H9 (cell line): ENCODE data around the gene ADAMTS17. TPM values are rescaled to one million over a fixed set of nuclear protein-coding genes. Genes with fewer than 3 reads are reported as not detected.

Source experiments
- DNase-seq: peaks from one replicate; pipeline ENCODE4 v3.0.0-alpha.2; 2017
- H2AFZ ChIP-seq: one replicate; pipeline ENCODE4 v1.6.1; 2013; ENCODE audit warnings: mild to moderate bottlenecking, low read length, control low read depth, moderate library complexity
- H2AK5ac ChIP-seq: 2 replicates; pipeline ENCODE4 v1.6.1; 2013; ENCODE audit warnings: low read length, control low read depth, mixed read lengths; ENCODE audit not compliant: insufficient read length
- H2BK120ac ChIP-seq: one replicate; pipeline ENCODE4 v1.6.1; 2013; ENCODE audit warnings: low read depth, mild to moderate bottlenecking, low read length, control low read depth, inconsistent platforms; ENCODE audit not compliant: poor library complexity, severe bottlenecking
- H2BK12ac ChIP-seq: 2 replicates; pipeline ENCODE4 v1.6.1; 2013; ENCODE audit warnings: low read length, control low read depth, mixed read lengths, low read depth; ENCODE audit not compliant: insufficient read length
- H2BK15ac ChIP-seq: 2 replicates; pipeline ENCODE4 v1.6.1; 2013; ENCODE audit warnings: low read depth, low read length, control low read depth
- H2BK20ac ChIP-seq: one replicate; pipeline ENCODE4 v1.6.1; 2013; ENCODE audit warnings: low read depth, mild to moderate bottlenecking, low read length, control low read depth, inconsistent platforms; ENCODE audit not compliant: poor library complexity, severe bottlenecking
- H2BK5ac ChIP-seq: 2 replicates; pipeline ENCODE4 v1.6.1; 2013; ENCODE audit warnings: low read length, control low read depth, mixed read lengths; ENCODE audit not compliant: insufficient read length
- H3K14ac ChIP-seq: 2 replicates; pipeline ENCODE4 v1.6.1; 2013; ENCODE audit warnings: low read length, control low read depth; ENCODE audit not compliant: insufficient read depth
- H3K18ac ChIP-seq: 2 replicates; pipeline ENCODE4 v1.6.1; 2013; ENCODE audit warnings: low read depth, mild to moderate bottlenecking, mixed read lengths, low read length, control low read depth; ENCODE audit not compliant: insufficient read length
- H3K23ac ChIP-seq: 2 replicates; pipeline ENCODE4 v1.6.1; 2013; ENCODE audit warnings: low read length, control low read depth, mixed read lengths, low read depth; ENCODE audit not compliant: insufficient read length
- H3K23me2 ChIP-seq: 2 replicates; pipeline ENCODE4 v1.6.1; 2013; ENCODE audit warnings: low read depth, mild to moderate bottlenecking, mixed read lengths, low read length, control low read depth; ENCODE audit not compliant: insufficient read length, poor library complexity, severe bottlenecking
- H3K27ac ChIP-seq: 2 replicates; pipeline ENCODE4 v1.5.1; 2013; ENCODE audit warnings: low read length, control low read depth, mixed read lengths, low read depth; ENCODE audit not compliant: insufficient read length
- H3K27me3 ChIP-seq: 2 replicates; pipeline ENCODE4 v1.6.1; 2013; ENCODE audit warnings: low read length, control low read depth, inconsistent platforms; ENCODE audit not compliant: insufficient read depth
- H3K4ac ChIP-seq: 2 replicates; pipeline ENCODE4 v1.6.1; 2013; ENCODE audit warnings: low read depth, mild to moderate bottlenecking, control low read depth, inconsistent platforms, low read length, moderate library complexity
- H3K4me1 ChIP-seq: 2 replicates; pipeline ENCODE4 v1.6.1; 2013; ENCODE audit warnings: low read length, control low read depth, inconsistent platforms; ENCODE audit not compliant: insufficient read depth
- H3K4me2 ChIP-seq: 2 replicates; pipeline ENCODE4 v1.6.1; 2013; ENCODE audit warnings: low read length, control low read depth, mixed read lengths; ENCODE audit not compliant: insufficient read length, insufficient read depth
- H3K56ac ChIP-seq: 2 replicates; pipeline ENCODE4 v1.6.1; 2013; ENCODE audit warnings: low read depth, mild to moderate bottlenecking, mixed read lengths, low read length, control low read depth; ENCODE audit not compliant: insufficient read length
- H3K79me1 ChIP-seq: 2 replicates; pipeline ENCODE4 v1.6.1; 2013; ENCODE audit warnings: low read depth, mild to moderate bottlenecking, moderate library complexity, low read length, control low read depth, inconsistent platforms; ENCODE audit not compliant: insufficient read depth, poor library complexity, severe bottlenecking
- H3K79me2 ChIP-seq: 2 replicates; pipeline ENCODE4 v1.6.1; 2013; ENCODE audit warnings: low read length, control low read depth, inconsistent platforms; ENCODE audit not compliant: insufficient read depth
- H3K9ac ChIP-seq: 2 replicates; pipeline ENCODE4 v1.6.1; 2013; ENCODE audit warnings: low read length, control low read depth, mixed read lengths; ENCODE audit not compliant: insufficient read length; ENCODE audit errors: extremely low read depth
- H3K9me3 ChIP-seq: one replicate; pipeline ENCODE4 v1.6.1; 2013; ENCODE audit warnings: low read depth, low read length, inconsistent platforms; ENCODE audit not compliant: control insufficient read depth
- H3T11ph ChIP-seq: one replicate; pipeline ENCODE4 v1.6.1; 2013; ENCODE audit warnings: mild to moderate bottlenecking, low read length, control low read depth, inconsistent platforms
- H4K20me1 ChIP-seq: one replicate; pipeline ENCODE4 v1.6.1; 2013; ENCODE audit not compliant: control insufficient read depth, insufficient read length, insufficient read depth
- H4K5ac ChIP-seq: 2 replicates; pipeline ENCODE4 v1.6.1; 2013; ENCODE audit warnings: low read depth, mild to moderate bottlenecking, mixed read lengths, low read length, control low read depth; ENCODE audit not compliant: insufficient read length
- H4K8ac ChIP-seq: replicated peaks from 2 replicates; pipeline ENCODE4 v1.6.1; 2013; ENCODE audit warnings: low read length, control low read depth, mixed read lengths, low read depth; ENCODE audit not compliant: insufficient read length
- H4K91ac ChIP-seq: 2 replicates; pipeline ENCODE4 v1.6.1; 2013; ENCODE audit warnings: low read depth, mild to moderate bottlenecking, moderate library complexity, mixed read lengths, low read length, control low read depth; ENCODE audit not compliant: insufficient read length
- H3K27ac Mint-ChIP-seq, 3 experiments: 2 replicates in 2 of 3; 3 replicates in 1 of 3; pipeline ENCODE4 v1.8.0; 2020 to 2021; ENCODE audit warnings: mixed read lengths in 3 of 3, mild to moderate bottlenecking in 1 of 3, moderate library complexity in 1 of 3
- H3K27me3 Mint-ChIP-seq: 2 replicates; pipeline ENCODE4 v1.8.0; 2021; ENCODE audit warnings: low read depth, mild to moderate bottlenecking, moderate library complexity, mixed read lengths
- H3K36me3 Mint-ChIP-seq, 3 experiments: 2 replicates in 2 of 3; 3 replicates in 1 of 3; pipeline ENCODE4 v1.8.0; 2020 to 2021; ENCODE audit warnings: low read depth in 3 of 3, mixed read lengths in 3 of 3; ENCODE audit not compliant: insufficient read depth in 1 of 3
- H3K4me1 Mint-ChIP-seq, 2 experiments: 2 replicates each; pipeline ENCODE4 v1.8.0; 2020; ENCODE audit warnings: mixed read lengths in 2 of 2
- H3K4me3 Mint-ChIP-seq, 2 experiments: 2 replicates in 1 of 2; 3 replicates in 1 of 2; pipeline ENCODE4 v1.8.0; 2020 to 2021; ENCODE audit warnings: mild to moderate bottlenecking in 2 of 2, mixed read lengths in 2 of 2, moderate library complexity in 1 of 2
- H3K9me3 Mint-ChIP-seq, 2 experiments: 2 replicates in 1 of 2; 3 replicates in 1 of 2; pipeline ENCODE4 v1.8.0; 2020; ENCODE audit warnings: mild to moderate bottlenecking in 2 of 2, mixed read lengths in 2 of 2, moderate library complexity in 1 of 2
- CTCF ChIP-seq: fragments of 200-600 bp; sonication (generic); conservative IDR thresholded peaks from 3 replicates; pipeline ENCODE4 v1.8.0; 2021; ENCODE audit warnings: antibody characterized with exemption, mild to moderate bottlenecking
- WGBS: extraction: QIAGEN DNeasy Blood & Tissue Kit; methylation state at CpG from one replicate; pipeline ENCODE4 v1.1.7; 2013; ENCODE audit warnings: missing lambda C conversion rate, low lambda C conversion rate, mixed read lengths; ENCODE audit not compliant: insufficient read length; ENCODE audit errors: extremely low coverage; 5-methylcytosine and 5-hydroxymethylcytosine counted together
- total RNA-seq: library from RNA; stranded (reverse); gene quantifications from 2 replicates; pipeline ENCODE4 v1.2.1, GENCODE V29; 2021

ADAMTS17 gene
- total RNA-seq, 1 experiment from 2014 or later, result 2.9 TPM

- H3K4me1 Mint-ChIP-seq, result 0 out of 4 replicates have a peak, but pooled peaks cover 0 to 2% of the 10 kb centered on the region in 2 experiments
- no peak overlapping the region for H2AK5ac ChIP-seq
- no peak overlapping the region for H2BK20ac ChIP-seq
- H3T11ph ChIP-seq, result no peak overlapping the region
- H3K4me3 Mint-ChIP-seq, result no peak overlapping the region
- no peak overlapping the region for H3K4me2 ChIP-seq
- no peaks in the 10 kb centered on the region for H3K27me3 ChIP-seq
- H3K27ac ChIP-seq, result no peak overlapping the region
- H2BK5ac ChIP-seq, result no peak overlapping the region
- H3K9ac ChIP-seq, result no peak overlapping the region
- H3K23ac ChIP-seq, result no peak overlapping the region
- H3K14ac ChIP-seq, result no peak overlapping the region
- H4K8ac ChIP-seq, result no peak overlapping the region
- H3K18ac ChIP-seq, result no peak overlapping the region
- H3K23me2 ChIP-seq, result no peaks in the 10 kb centered on the region
- no peak overlapping the region for H2AFZ ChIP-seq
- 0 out of 7 replicates have a peak, but pooled peaks cover 0 to 3% (median 0%) of the 10 kb centered on the region in 3 experiments for H3K36me3 Mint-ChIP-seq
- no peak overlapping the region for H4K91ac ChIP-seq
- DNase-seq, result no peak
- no CpG with 5 or more reads among the region's 10 CpGs for WGBS
- H3K9me3 Mint-ChIP-seq, result no peaks in the 10 kb centered on the region
- H4K5ac ChIP-seq, result no peak overlapping the region
- H3K56ac ChIP-seq, result no peak overlapping the region
- H3K4ac ChIP-seq, result no peak overlapping the region
- H3K27me3 Mint-ChIP-seq, result peaks cover 11% of the 10 kb centered on the region
- H2BK12ac ChIP-seq, result no peak overlapping the region
- no peak overlapping the region for H2BK15ac ChIP-seq
- no peak for TF ChIP-seq CTCF
- H3K4me1 ChIP-seq, result no peaks in the 10 kb centered on the region
- H4K20me1 ChIP-seq, result no peaks in the 10 kb centered on the region
- no peaks in the 10 kb centered on the region for H3K79me1 ChIP-seq
- H3K79me2 ChIP-seq, result no peaks in the 10 kb centered on the region
- no peaks in the 10 kb centered on the region for H3K9me3 ChIP-seq
- no peak overlapping the region for H2BK120ac ChIP-seq
- no peak overlapping the region for H3K27ac Mint-ChIP-seq
Measured at GRCh38 chr15:100132309-100132708, 209.5 kb downstream of the ADAMTS17 start.
